ENCODE results near the gene FAM174C. TPM values are rescaled to one million over a fixed set of nuclear protein-coding genes. Genes with fewer than 3 reads are reported as not detected.
"Not testable (repeated sequence)": the region's sequence is repeated elsewhere in the genome, so short reads cannot be mapped to it uniquely, and the experiment has no call there.

Gene FAM174C
- total RNA-seq, 2 donors from 2014 or later: 59.8 to 69.1 TPM

GRCh38 chr19:1240925-1241324, 34.4 kb upstream of the FAM174C start:
- peaks cover 49% of the 10 kb centered on the region for H3K4me1 Mint-ChIP-seq (ENCODE audit: low read depth)
- H3K36me3 Mint-ChIP-seq (ENCODE audit: insufficient read depth in 2 of 2): no peaks in the 10 kb centered on the region
- H3K4me3 Mint-ChIP-seq: peak overlapping the region; percentile 79 to 90
- DNase-seq: no peak
- no peak for ATAC-seq (replicated peaks in 1 of 2)
- H3K9me3 Mint-ChIP-seq: no peaks in the 10 kb centered on the region
- H3K27me3 Mint-ChIP-seq (ENCODE audit: low read depth): peaks cover 14% of the 10 kb centered on the region
- H3K27ac Mint-ChIP-seq: peak overlapping the region; percentile 42

GRCh38 chr19:1241417-1242095, 33.8 kb upstream of the FAM174C start, which contains the start of gene ATP5F1D:
TSS of gene ATP5F1D (plus strand) at chr19:1241751. CDS start at chr19:1241851, 100 bp downstream.
- Mint-ChIP-seq H3K4me1 (ENCODE audit: low read depth) (peaks cover 49% of the 10 kb centered on the region), H3K27ac (peak within 1 kb of the TSS; percentile 85), H3K36me3 (ENCODE audit: insufficient read depth in 2 of 2) (no peaks in the 10 kb centered on the region), H3K27me3 (ENCODE audit: low read depth) (peaks cover 14% of the 10 kb centered on the region), H3K4me3 (peak within 1 kb of the TSS; percentile 79 to 90), H3K9me3 (no peaks in the 10 kb centered on the region)
- ATAC-seq (replicated peaks in 1 of 2) (peak; percentile 75 to 77), DNase-seq (peak; percentile 95 to 96)

GRCh38 chr19:1243768-1244692, 31.3 kb upstream of the FAM174C start:
- Mint-ChIP-seq H3K9me3 (no peaks in the 10 kb centered on the region), H3K4me3 (peak overlapping the region; percentile 75 to 79), H3K4me1 (ENCODE audit: low read depth) (peaks cover 39% of the 10 kb centered on the region), H3K36me3 (ENCODE audit: insufficient read depth in 2 of 2) (no peaks in the 10 kb centered on the region), H3K27me3 (ENCODE audit: low read depth) (peaks cover 5% of the 10 kb centered on the region), H3K27ac (peak overlapping the region; percentile 54)
- DNase-seq (peak; percentile 90 to 91), ATAC-seq (replicated peaks in 1 of 2) (peak; percentile 33 to 35)

GRCh38 chr19:1244693-1245451, 30.5 kb upstream of the FAM174C start:
- peak overlapping the region; percentile 75 to 79 for H3K4me3 Mint-ChIP-seq
- H3K9me3 Mint-ChIP-seq: no peaks in the 10 kb centered on the region
- H3K27ac Mint-ChIP-seq: peak overlapping the region; percentile 54
- DNase-seq: peak in 1 of 2 donors; percentile 42
- H3K4me1 Mint-ChIP-seq (ENCODE audit: low read depth): peaks cover 33% of the 10 kb centered on the region
- ATAC-seq (replicated peaks in 1 of 2): no peak
- peaks cover 2% of the 10 kb centered on the region in 2 donors for H3K36me3 Mint-ChIP-seq (ENCODE audit: insufficient read depth in 2 of 2)
- H3K27me3 Mint-ChIP-seq (ENCODE audit: low read depth): no peaks in the 10 kb centered on the region

- H3K4me1 Mint-ChIP-seq (ENCODE audit: low read depth): peaks cover 31% of the 10 kb centered on the region
- peaks cover 2% of the 10 kb centered on the region in 2 donors for H3K36me3 Mint-ChIP-seq (ENCODE audit: insufficient read depth in 2 of 2)
- H3K9me3 Mint-ChIP-seq: no peaks in the 10 kb centered on the region
- H3K27ac Mint-ChIP-seq: no peak overlapping the region
- no peak overlapping the region for H3K4me3 Mint-ChIP-seq
- no peaks in the 10 kb centered on the region for H3K27me3 Mint-ChIP-seq (ENCODE audit: low read depth)
- no peak for DNase-seq
- ATAC-seq (replicated peaks in 1 of 2): no peak
Measured at GRCh38 chr19:1245494-1246264, 29.7 kb upstream of the FAM174C start.

GRCh38 chr19:1246265-1247087, 28.9 kb upstream of the FAM174C start:
- peaks cover 23% of the 10 kb centered on the region for H3K4me1 Mint-ChIP-seq (ENCODE audit: low read depth)
- not testable (repeated sequence) for H3K9me3 Mint-ChIP-seq; ATAC-seq (replicated peaks in 1 of 2); H3K27me3 Mint-ChIP-seq (ENCODE audit: low read depth); H3K27ac Mint-ChIP-seq; H3K36me3 Mint-ChIP-seq (ENCODE audit: insufficient read depth in 2 of 2); H3K4me3 Mint-ChIP-seq; DNase-seq

- ATAC-seq (replicated peaks in 1 of 2) (no peak), DNase-seq (no peak)
- Mint-ChIP-seq H3K27me3 (ENCODE audit: low read depth) (no peaks in the 10 kb centered on the region), H3K9me3 (no peaks in the 10 kb centered on the region), H3K4me1 (ENCODE audit: low read depth) (peaks cover 15% of the 10 kb centered on the region), H3K36me3 (ENCODE audit: insufficient read depth in 2 of 2) (peaks cover 8 to 9% of the 10 kb centered on the region in 2 donors), H3K27ac (no peak overlapping the region), H3K4me3 (peak overlapping the region in 1 of 2 donors; percentile 60)
Measured at GRCh38 chr19:1247748-1248138, 27.6 kb upstream of the FAM174C start.

GRCh38 chr19:1248139-1248785, 27.1 kb upstream of the FAM174C start, which contains the start of gene MIDN:
TSS of gene MIDN (plus strand) at chr19:1248583. CDS start at chr19:1250297, 1,714 bp downstream.
- peaks cover 8 to 10% of the 10 kb centered on the region in 2 donors for H3K36me3 Mint-ChIP-seq (ENCODE audit: insufficient read depth in 2 of 2)
- no peaks in the 10 kb centered on the region for H3K9me3 Mint-ChIP-seq
- peak within 1 kb of the TSS; percentile 77 to 81 for H3K4me3 Mint-ChIP-seq
- ATAC-seq (replicated peaks in 1 of 2): peak; percentile 27 to 36
- peak within 1 kb of the TSS; percentile 81 for H3K27ac Mint-ChIP-seq
- peak; percentile 82 to 87 for DNase-seq
- no peaks in the 10 kb centered on the region for H3K27me3 Mint-ChIP-seq (ENCODE audit: low read depth)
- peaks cover 12% of the 10 kb centered on the region for H3K4me1 Mint-ChIP-seq (ENCODE audit: low read depth)

GRCh38 chr19:1248786-1249297, 26.5 kb upstream of the FAM174C start:
- H3K36me3 Mint-ChIP-seq (ENCODE audit: insufficient read depth in 2 of 2): peaks cover 9 to 13% of the 10 kb centered on the region in 2 donors
- H3K27me3 Mint-ChIP-seq (ENCODE audit: low read depth): no peaks in the 10 kb centered on the region
- ATAC-seq (replicated peaks in 1 of 2): peak; percentile 30 to 42
- no peaks in the 10 kb centered on the region for H3K9me3 Mint-ChIP-seq
- DNase-seq: peak; percentile 86 to 91
- peaks cover 14% of the 10 kb centered on the region for H3K4me1 Mint-ChIP-seq (ENCODE audit: low read depth)
- peak overlapping the region; percentile 77 to 81 for H3K4me3 Mint-ChIP-seq
- H3K27ac Mint-ChIP-seq: no peak overlapping the region

GRCh38 chr19:1249298-1249989, 25.9 kb upstream of the FAM174C start:
- H3K4me1 Mint-ChIP-seq (ENCODE audit: low read depth): peaks cover 12% of the 10 kb centered on the region
- no peaks in the 10 kb centered on the region for H3K9me3 Mint-ChIP-seq
- DNase-seq: peak; percentile 93 to 94

More at GRCh38 chr19:1249298-1249989, 25.9 kb upstream of the FAM174C start:
- H3K4me3 Mint-ChIP-seq: peak overlapping the region; percentile 80 to 82
- peak overlapping the region; percentile 94 for H3K27ac Mint-ChIP-seq
- ATAC-seq (replicated peaks in 1 of 2): peak; percentile 55
- no peaks in the 10 kb centered on the region for H3K27me3 Mint-ChIP-seq (ENCODE audit: low read depth)
- H3K36me3 Mint-ChIP-seq (ENCODE audit: insufficient read depth in 2 of 2): peaks cover 9 to 13% of the 10 kb centered on the region in 2 donors
